ENCODE measurements around the gene KPNB1. TPM values are rescaled to one million over a fixed set of nuclear protein-coding genes. Genes with fewer than 3 reads are reported as not detected.

KPNB1 gene
- total and polyA plus RNA-seq, 7 donors = 78.0 to 323 (median 192) TPM

GRCh38 chr17:47705536-47706530 lies 56.1 kb downstream of the KPNB1 start:
- DNase-seq (no peak), ATAC-seq (no peak)
- intact Hi-C loops (cut with DNase I) = no loop called here
- H3K4me3 ChIP-seq = no peak overlapping the region
- H3K27ac ChIP-seq = no peak overlapping the region
- peaks cover 0 to 24% of the 10 kb centered on the region in 2 donors for H3K36me3 ChIP-seq (ENCODE audit: insufficient read depth in 1 of 2, low read depth in 1 of 2)
- no peaks in the 10 kb centered on the region for H3K27me3 ChIP-seq (ENCODE audit: insufficient read depth in 3 of 3, low read length in 2 of 3)
- peaks cover 19% of the 10 kb centered on the region for H3K4me1 ChIP-seq
- no peak for TF ChIP-seq CTCF (IDR thresholded peaks at IDR 0.05)
- H3K9me3 ChIP-seq = no peaks in the 10 kb centered on the region
- WGBS, 3 donors = 67 to 78% (median 74%) methylated on average over 12 of the region's 12 CpGs

- Histone ChIP-seq H3K36me3 (ENCODE audit: insufficient read depth in 1 of 2, low read depth in 1 of 2) (peaks cover 0 to 30% of the 10 kb centered on the region in 2 donors), H3K27me3 (ENCODE audit: insufficient read depth in 3 of 3, low read length in 2 of 3) (no peaks in the 10 kb centered on the region), H3K27ac (no peak overlapping the region), H3K4me1 (peaks cover 19% of the 10 kb centered on the region), H3K9me3 (no peaks in the 10 kb centered on the region), H3K4me3 (no peak overlapping the region)
- 58 to 72% (median 67%) methylated on average over 4 of the region's 4 CpGs for WGBS, 3 donors
- intact Hi-C loops (cut with DNase I) = no loop called here
- no peak for ATAC-seq
- no peak for DNase-seq
- no peak for TF ChIP-seq CTCF (IDR thresholded peaks at IDR 0.05)
Observed at GRCh38 chr17:47707056-47707804, 57.5 kb downstream of the KPNB1 start.

- DNase-seq = no peak
- Histone ChIP-seq H3K9me3 (no peaks in the 10 kb centered on the region), H3K27me3 (ENCODE audit: insufficient read depth in 3 of 3, low read length in 2 of 3) (peaks cover 0 to 2% (median 0%) of the 10 kb centered on the region in 3 donors), H3K36me3 (ENCODE audit: insufficient read depth in 1 of 2, low read depth in 1 of 2) (peaks cover 0 to 28% of the 10 kb centered on the region in 2 donors), H3K4me3 (no peak overlapping the region), H3K27ac (no peak overlapping the region), H3K4me1 (peaks cover 19% of the 10 kb centered on the region)
- intact Hi-C loops (cut with DNase I) = no loop called here
- no peak for ATAC-seq
- TF ChIP-seq CTCF (IDR thresholded peaks at IDR 0.05) = no peak
- WGBS, 3 donors = 63 to 77% (median 77%) methylated on average over 3 of the region's 3 CpGs
Observed at GRCh38 chr17:47707884-47708283, 58.2 kb downstream of the KPNB1 start.

- no peak for TF ChIP-seq CTCF (IDR thresholded peaks at IDR 0.05)
- intact Hi-C loops (cut with DNase I) = no loop called here
- peaks cover 19% of the 10 kb centered on the region for H3K4me1 ChIP-seq
- peaks cover 0 to 28% of the 10 kb centered on the region in 2 donors for H3K36me3 ChIP-seq (ENCODE audit: insufficient read depth in 1 of 2, low read depth in 1 of 2)
- WGBS, 3 donors = 59 to 79% (median 60%) methylated on average over 14 to 31 of the region's 31 CpGs
- H3K27me3 ChIP-seq (ENCODE audit: insufficient read depth in 3 of 3, low read length in 2 of 3) = peaks cover 0 to 4% (median 0%) of the 10 kb centered on the region in 3 donors
- H3K4me3 ChIP-seq = peak overlapping the region; percentile 39
- H3K9me3 ChIP-seq = no peaks in the 10 kb centered on the region
- peak in 1 of 4 donors; percentile 14 for ATAC-seq
- no peak for DNase-seq
- H3K27ac ChIP-seq = no peak overlapping the region
Observed at GRCh38 chr17:47708312-47708863, 58.7 kb downstream of the KPNB1 start.
